DOHH2 (cell line): ENCODE data around the gene IER2.

Experiments
- H3F3A ChIP-seq: fragments of 200-600 bp; sonication (generic), shearing (Covaris generic); 2 replicates; pipeline ENCODE4 v1.6.0; 2016; ENCODE audit warnings: antibody characterized with exemption, mild to moderate bottlenecking; ENCODE audit not compliant: control insufficient read depth, insufficient read depth
- H3K27ac ChIP-seq: fragments of 200-600 bp; sonication (generic); 2 replicates; pipeline ENCODE4 v1.5.1; 2014; ENCODE audit warnings: low read depth, mild to moderate bottlenecking, low read length, moderate library complexity
- H3K27me3 ChIP-seq: fragments of 200-600 bp; sonication (generic); 2 replicates; pipeline ENCODE4 v1.6.1; 2014; ENCODE audit warnings: mild to moderate bottlenecking, low read length, mixed read lengths; ENCODE audit not compliant: control insufficient read depth
- H3K36me3 ChIP-seq: fragments of 200-600 bp; sonication (generic); 2 replicates; pipeline ENCODE4 v1.6.1; 2014; ENCODE audit warnings: mild to moderate bottlenecking, low read length, moderate library complexity, mixed read lengths; ENCODE audit not compliant: control insufficient read depth
- H3K4me1 ChIP-seq: fragments of 200-600 bp; sonication (generic); 2 replicates; pipeline ENCODE4 v1.6.1; 2014; ENCODE audit warnings: mild to moderate bottlenecking, low read length, mixed read lengths; ENCODE audit not compliant: control insufficient read depth
- H3K4me2 ChIP-seq: fragments of 200-600 bp; sonication (generic); 2 replicates; pipeline ENCODE4 v1.6.0; 2014; ENCODE audit warnings: mild to moderate bottlenecking, low read length, moderate library complexity
- H3K4me3 ChIP-seq: fragments of 200-600 bp; sonication (generic); 2 replicates; pipeline ENCODE4 v1.5.1; 2014; ENCODE audit warnings: mild to moderate bottlenecking, low read length, mixed read lengths
- H3K79me2 ChIP-seq: fragments of 200-600 bp; sonication (generic); 2 replicates; pipeline ENCODE4 v1.6.1; 2014; ENCODE audit warnings: mild to moderate bottlenecking, low read length, mixed read lengths; ENCODE audit not compliant: control insufficient read depth
- H3K9me2 ChIP-seq: fragments of 200-600 bp; sonication (generic); replicated peaks from 2 replicates; pipeline ENCODE4 v1.6.1; 2014; ENCODE audit warnings: mild to moderate bottlenecking, low read length, mixed read lengths; ENCODE audit not compliant: control insufficient read depth
- H3K9me3 ChIP-seq: fragments of 200-600 bp; sonication (generic); 2 replicates; pipeline ENCODE4 v1.6.1; 2014; ENCODE audit warnings: antibody characterized with exemption, low read length, mixed read lengths; ENCODE audit not compliant: control insufficient read depth, insufficient read depth
- H4K20me1 ChIP-seq: fragments of 200-600 bp; sonication (generic); 2 replicates; pipeline ENCODE4 v1.6.0; 2014; ENCODE audit warnings: low read depth, mild to moderate bottlenecking, antibody characterized with exemption, low read length, moderate library complexity; ENCODE audit not compliant: control insufficient read depth, insufficient read depth
- CTCF ChIP-seq: fragments of 200-600 bp; sonication (generic); IDR thresholded peaks from one replicate; pipeline ENCODE4 v1.5.1; 2014; ENCODE audit warnings: antibody characterized with exemption, mild to moderate bottlenecking, low read depth, low read length; ENCODE audit not compliant: poor library complexity, severe bottlenecking
- EZH2phosphoT487 ChIP-seq: fragments of 200-600 bp; sonication (generic); IDR thresholded peaks from 2 replicates; pipeline ENCODE4 v1.6.1; 2017; ENCODE audit warnings: borderline replicate concordance, mild to moderate bottlenecking, antibody characterized with exemption, low read length, moderate library complexity, mixed read lengths

The IER2 gene

GRCh38 chr19:13120817-13121216 is 29.4 kb upstream of the IER2 start:
- H3K36me3 ChIP-seq = peaks cover 39% of the 10 kb centered on the region
- no peaks in the 10 kb centered on the region for H3K27me3 ChIP-seq
- no peak for TF ChIP-seq CTCF
- TF ChIP-seq EZH2phosphoT487 = no peak
- H3K79me2 ChIP-seq = peaks cover 83% of the 10 kb centered on the region
- peaks cover 6% of the 10 kb centered on the region for H3F3A ChIP-seq
- no peaks in the 10 kb centered on the region for H3K9me3 ChIP-seq
- no peak overlapping the region for H3K4me2 ChIP-seq
- H3K9me2 ChIP-seq = no peaks in the 10 kb centered on the region
- peaks cover 29% of the 10 kb centered on the region for H3K4me1 ChIP-seq
- peaks cover 25% of the 10 kb centered on the region for H4K20me1 ChIP-seq
- no peak overlapping the region for H3K27ac ChIP-seq
- H3K4me3 ChIP-seq = no peak overlapping the region

- Histone ChIP-seq H3K36me3 (peaks cover 46% of the 10 kb centered on the region), H3F3A (peaks cover 6% of the 10 kb centered on the region), H3K4me1 (peaks cover 28% of the 10 kb centered on the region), H3K9me3 (no peaks in the 10 kb centered on the region), H3K79me2 (peaks cover 84% of the 10 kb centered on the region), H3K27ac (no peak overlapping the region), H4K20me1 (peaks cover 25% of the 10 kb centered on the region), H3K27me3 (no peaks in the 10 kb centered on the region), H3K4me3 (no peak overlapping the region), H3K4me2 (no peak overlapping the region), H3K9me2 (no peaks in the 10 kb centered on the region)
- TF ChIP-seq EZH2phosphoT487 (no peak), CTCF (no peak)
These were observed 28.5 kb upstream of the IER2 start for GRCh38 chr19:13121551-13122274.

- Histone ChIP-seq H4K20me1 (peaks cover 25% of the 10 kb centered on the region), H3K4me2 (no peak overlapping the region), H3K9me3 (no peaks in the 10 kb centered on the region), H3K79me2 (peaks cover 88% of the 10 kb centered on the region), H3K27ac (no peak overlapping the region), H3K4me3 (no peak overlapping the region), H3K4me1 (peaks cover 21% of the 10 kb centered on the region), H3K27me3 (no peaks in the 10 kb centered on the region), H3K9me2 (no peaks in the 10 kb centered on the region), H3K36me3 (peaks cover 46% of the 10 kb centered on the region), H3F3A (peaks cover under 1% of the 10 kb centered on the region; the same call in 1 of the 2 replicates)
- TF ChIP-seq EZH2phosphoT487 (no peak), CTCF (no peak)
These were observed 27.8 kb upstream of the IER2 start for GRCh38 chr19:13122275-13122878.
